ENCODE data around the gene PHACTR3. TPM values are rescaled to one million over a fixed set of nuclear protein-coding genes. Genes with fewer than 3 reads are reported as not detected.

Gene PHACTR3
- total RNA-seq, 1 donor from 2014 or later = not detected

DNA sequence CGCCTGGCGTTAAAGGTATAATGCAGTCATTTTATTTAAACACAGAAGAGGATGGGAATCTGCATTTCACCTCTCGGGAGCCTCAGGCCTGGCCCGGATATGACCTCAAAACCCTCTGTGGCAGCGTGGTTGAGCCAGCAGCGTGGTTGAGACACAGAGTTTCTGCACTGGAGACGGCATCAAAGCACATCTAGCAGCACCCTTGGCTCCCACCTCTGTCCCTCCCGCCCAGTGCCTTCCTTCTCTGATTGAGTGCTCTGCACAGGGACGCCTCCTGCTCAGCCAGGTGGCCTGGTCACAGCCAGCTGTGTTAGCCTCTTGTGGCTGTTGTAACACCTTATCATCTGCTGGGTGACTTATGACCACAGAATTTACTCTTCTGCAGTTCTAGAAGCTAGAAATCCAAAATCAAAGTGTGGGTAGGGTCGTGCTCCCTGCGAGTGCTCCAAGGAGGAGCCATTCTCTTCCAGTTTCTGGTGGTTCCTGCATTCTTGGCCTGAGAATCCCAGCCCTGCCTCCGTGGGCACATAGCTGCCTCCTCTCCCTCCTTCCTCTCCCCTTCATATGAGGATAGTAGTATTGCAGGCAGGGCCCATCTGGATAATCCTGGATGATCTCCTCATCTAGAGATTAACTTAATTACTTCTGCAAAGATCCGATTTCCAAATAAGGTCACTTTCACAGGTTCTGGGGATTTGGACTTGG lies 172.4 kb downstream of the PHACTR3 start:
- no peak overlapping the region for H3K4me3 Mint-ChIP-seq (ENCODE audit: unreplicated experiment)
- no peaks in the 10 kb centered on the region for H3K4me1 Mint-ChIP-seq (ENCODE audit: low read depth)
- no peaks in the 10 kb centered on the region for H3K9me3 Mint-ChIP-seq (ENCODE audit: low read depth)
- DNase-seq (ENCODE audit: low spot score) = no peak
- H3K27me3 Mint-ChIP-seq (ENCODE audit: low read depth) = peaks cover 41% of the 10 kb centered on the region
- H3K27ac Mint-ChIP-seq (ENCODE audit: unreplicated experiment) = no peak overlapping the region
- no peaks in the 10 kb centered on the region for H3K36me3 Mint-ChIP-seq (ENCODE audit: low read depth)
- TF ChIP-seq, protein P1, sequence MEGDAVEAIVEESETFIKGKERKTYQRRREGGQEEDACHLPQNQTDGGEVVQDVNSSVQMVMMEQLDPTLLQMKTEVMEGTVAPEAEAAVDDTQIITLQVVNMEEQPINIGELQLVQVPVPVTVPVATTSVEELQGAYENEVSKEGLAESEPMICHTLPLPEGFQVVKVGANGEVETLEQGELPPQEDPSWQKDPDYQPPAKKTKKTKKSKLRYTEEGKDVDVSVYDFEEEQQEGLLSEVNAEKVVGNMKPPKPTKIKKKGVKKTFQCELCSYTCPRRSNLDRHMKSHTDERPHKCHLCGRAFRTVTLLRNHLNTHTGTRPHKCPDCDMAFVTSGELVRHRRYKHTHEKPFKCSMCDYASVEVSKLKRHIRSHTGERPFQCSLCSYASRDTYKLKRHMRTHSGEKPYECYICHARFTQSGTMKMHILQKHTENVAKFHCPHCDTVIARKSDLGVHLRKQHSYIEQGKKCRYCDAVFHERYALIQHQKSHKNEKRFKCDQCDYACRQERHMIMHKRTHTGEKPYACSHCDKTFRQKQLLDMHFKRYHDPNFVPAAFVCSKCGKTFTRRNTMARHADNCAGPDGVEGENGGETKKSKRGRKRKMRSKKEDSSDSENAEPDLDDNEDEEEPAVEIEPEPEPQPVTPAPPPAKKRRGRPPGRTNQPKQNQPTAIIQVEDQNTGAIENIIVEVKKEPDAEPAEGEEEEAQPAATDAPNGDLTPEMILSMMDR (IDR thresholded peaks at IDR 0.05) = no peak

DNA sequence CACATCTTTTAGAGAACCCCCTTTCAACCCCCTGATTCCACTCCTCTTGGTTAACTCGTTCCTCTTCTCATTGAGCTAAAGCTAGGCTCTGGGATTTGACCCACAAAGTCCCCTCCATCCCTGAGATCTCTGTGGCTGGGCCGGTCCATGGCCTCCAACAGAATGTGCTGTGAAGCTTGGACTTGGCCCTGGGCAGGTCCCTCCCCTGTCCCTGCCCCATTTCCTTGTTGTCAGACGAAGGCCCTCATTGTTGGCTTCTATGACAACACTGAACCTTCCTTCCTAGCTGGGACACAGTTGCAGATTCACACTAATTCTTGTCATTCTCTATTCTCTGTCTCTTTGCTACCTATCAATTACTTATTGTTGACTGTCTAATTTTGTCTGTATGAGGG lies 173.0 kb downstream of the PHACTR3 start:
- no peaks in the 10 kb centered on the region for H3K4me1 Mint-ChIP-seq (ENCODE audit: low read depth)
- TF ChIP-seq, protein P1 (IDR thresholded peaks at IDR 0.05) = no peak
- H3K9me3 Mint-ChIP-seq (ENCODE audit: low read depth) = no peaks in the 10 kb centered on the region

DNA sequence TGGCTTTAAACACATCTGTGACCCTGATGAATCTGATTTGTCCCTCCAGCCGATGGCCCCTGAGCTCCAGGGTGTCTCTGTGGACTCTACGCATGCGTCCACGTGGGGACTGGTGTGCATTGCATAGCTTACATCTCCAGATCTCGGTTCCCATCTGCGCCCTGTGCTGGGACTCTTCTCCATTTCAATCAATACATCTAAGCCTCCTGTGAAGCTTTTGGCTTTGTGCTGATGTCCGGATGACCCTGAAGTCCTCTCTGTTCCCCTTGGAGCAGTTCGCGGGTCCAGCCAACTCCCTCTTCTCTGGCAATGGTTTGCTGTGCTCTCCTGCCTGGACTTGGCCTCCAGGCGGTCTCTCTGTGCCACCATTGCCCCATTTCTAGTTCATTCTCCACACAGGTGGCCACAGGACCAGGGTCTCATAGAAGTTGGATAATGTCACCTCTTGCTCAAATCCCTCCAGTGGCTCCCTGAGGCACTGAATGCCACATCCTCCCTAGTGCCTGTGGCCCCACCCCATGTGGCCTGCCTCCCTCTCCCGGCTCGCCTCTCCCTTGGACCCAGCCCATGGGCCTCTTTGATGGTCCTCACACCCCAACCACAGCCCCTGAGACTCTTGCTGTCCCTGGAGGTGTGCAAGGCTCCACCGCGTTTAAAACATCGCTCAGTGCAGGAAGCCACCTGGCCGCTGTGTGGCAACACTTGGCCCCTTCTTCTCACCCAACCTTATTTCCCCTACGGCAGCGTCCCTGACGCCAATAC lies 173.7 kb downstream of the PHACTR3 start:
- Mint-ChIP-seq H3K4me1 (ENCODE audit: low read depth) (no peaks in the 10 kb centered on the region), H3K27me3 (ENCODE audit: low read depth) (peaks cover 34% of the 10 kb centered on the region), H3K9me3 (ENCODE audit: low read depth) (no peaks in the 10 kb centered on the region), H3K27ac (ENCODE audit: unreplicated experiment) (no peak overlapping the region), H3K4me3 (ENCODE audit: unreplicated experiment) (no peak overlapping the region), H3K36me3 (ENCODE audit: low read depth) (no peaks in the 10 kb centered on the region)
- TF ChIP-seq, protein P1 (IDR thresholded peaks at IDR 0.05) = no peak
- DNase-seq (ENCODE audit: low spot score) = no peak

More for the DNA sequence above, 173.0 kb downstream of the PHACTR3 start:
- DNase-seq (ENCODE audit: low spot score) = no peak
- peaks cover 39% of the 10 kb centered on the region for H3K27me3 Mint-ChIP-seq (ENCODE audit: low read depth)
- H3K27ac Mint-ChIP-seq (ENCODE audit: unreplicated experiment) = no peak overlapping the region
- H3K4me3 Mint-ChIP-seq (ENCODE audit: unreplicated experiment) = no peak overlapping the region
- H3K36me3 Mint-ChIP-seq (ENCODE audit: low read depth) = no peaks in the 10 kb centered on the region

DNA sequence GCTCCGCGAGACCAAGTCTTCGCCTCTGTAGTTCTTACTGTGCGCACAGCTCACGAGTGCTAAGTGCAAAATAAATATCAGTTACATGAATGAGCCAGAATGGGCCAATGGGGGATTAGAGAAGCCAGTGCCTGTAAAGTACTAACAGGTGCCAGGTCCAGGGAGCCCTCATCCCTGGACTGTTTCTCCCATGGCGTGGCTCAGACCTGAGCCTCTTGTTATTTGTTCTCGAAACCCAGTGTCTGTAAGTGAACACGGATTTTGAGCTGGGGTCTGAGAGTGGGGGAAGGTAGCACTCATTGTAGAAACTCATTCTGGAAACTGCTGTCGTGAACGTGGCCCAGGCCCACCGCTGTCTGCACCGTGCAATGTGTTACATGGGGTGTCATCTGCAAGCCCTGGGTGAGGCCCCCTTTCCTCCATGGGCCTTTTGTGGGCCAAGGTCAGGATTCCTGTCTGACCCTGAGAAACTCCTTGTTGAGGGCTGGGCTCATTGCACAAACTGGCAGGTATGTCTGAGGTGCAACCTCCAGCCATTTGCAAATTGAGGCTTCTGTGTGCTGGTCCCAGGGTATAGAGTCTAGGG lies 174.4 kb downstream of the PHACTR3 start:
- TF ChIP-seq, protein P1 (IDR thresholded peaks at IDR 0.05) = no peak
- H3K4me1 Mint-ChIP-seq (ENCODE audit: low read depth) = no peaks in the 10 kb centered on the region
- no peaks in the 10 kb centered on the region for H3K9me3 Mint-ChIP-seq (ENCODE audit: low read depth)
- DNase-seq (ENCODE audit: low spot score) = no peak
- H3K27ac Mint-ChIP-seq (ENCODE audit: unreplicated experiment) = no peak overlapping the region
- no peaks in the 10 kb centered on the region for H3K36me3 Mint-ChIP-seq (ENCODE audit: low read depth)
- peaks cover 33% of the 10 kb centered on the region for H3K27me3 Mint-ChIP-seq (ENCODE audit: low read depth)
- no peak overlapping the region for H3K4me3 Mint-ChIP-seq (ENCODE audit: unreplicated experiment)

DNA sequence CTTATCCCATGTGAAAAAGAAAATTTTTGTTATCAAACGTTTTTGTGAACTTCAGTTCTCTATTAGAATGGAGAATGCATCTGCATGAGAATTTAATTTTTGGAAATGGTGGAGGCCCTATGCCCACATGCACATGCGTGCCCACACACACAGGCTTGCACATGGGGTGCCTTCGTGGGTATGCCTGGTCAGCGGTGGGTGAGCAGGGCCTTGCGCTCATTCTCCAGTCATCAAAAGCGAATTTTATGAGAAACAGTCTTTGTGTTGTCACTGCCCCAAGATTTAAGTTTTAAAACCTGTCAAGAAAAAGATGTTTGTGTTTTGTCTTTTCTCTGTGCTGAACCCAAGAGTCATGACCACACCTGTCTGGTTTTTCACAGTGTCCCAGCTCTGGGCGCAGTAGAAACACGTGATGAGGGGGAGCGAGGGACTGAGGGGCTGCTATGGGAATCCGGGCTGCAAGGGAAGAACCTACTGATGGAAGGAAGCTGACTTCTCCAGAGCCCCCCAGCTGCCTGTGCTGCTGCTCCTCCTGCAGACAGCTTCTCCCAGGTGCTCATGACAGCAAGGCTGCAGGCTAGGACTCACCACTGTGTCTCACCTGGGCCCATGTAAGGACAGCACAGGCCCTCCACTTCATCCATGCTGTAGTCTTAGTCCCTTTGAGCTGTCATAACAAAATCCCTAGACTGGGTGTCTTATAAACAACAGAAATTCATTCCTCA lies 175.5 kb downstream of the PHACTR3 start:
- no peaks in the 10 kb centered on the region for H3K36me3 Mint-ChIP-seq (ENCODE audit: low read depth)
- H3K27ac Mint-ChIP-seq (ENCODE audit: unreplicated experiment) = no peak overlapping the region
- H3K9me3 Mint-ChIP-seq (ENCODE audit: low read depth) = no peaks in the 10 kb centered on the region
- H3K4me3 Mint-ChIP-seq (ENCODE audit: unreplicated experiment) = no peak overlapping the region
- no peak for DNase-seq (ENCODE audit: low spot score)
- no peaks in the 10 kb centered on the region for H3K4me1 Mint-ChIP-seq (ENCODE audit: low read depth)
- peaks cover 27% of the 10 kb centered on the region for H3K27me3 Mint-ChIP-seq (ENCODE audit: low read depth)
- TF ChIP-seq, protein P1 (IDR thresholded peaks at IDR 0.05) = no peak
